ENCODE measurements around the gene NFIC.
A peak's percentile ranks its signal among the peaks of the same experiment; 100 is the strongest.
"Not testable (repeated sequence)": the region's sequence is repeated elsewhere in the genome, so short reads cannot be mapped to it uniquely, and the experiment has no call there.

The NFIC gene

GRCh38 chr19:3491396-3492119, 125.2 kb downstream of the NFIC start:
- DNase-seq (ENCODE audit: low read depth in 2 of 2), result no peak

- DNase-seq (ENCODE audit: low read depth in 2 of 2), result no peak
Observed at GRCh38 chr19:3492131-3492839, 125.9 kb downstream of the NFIC start.

DNA sequence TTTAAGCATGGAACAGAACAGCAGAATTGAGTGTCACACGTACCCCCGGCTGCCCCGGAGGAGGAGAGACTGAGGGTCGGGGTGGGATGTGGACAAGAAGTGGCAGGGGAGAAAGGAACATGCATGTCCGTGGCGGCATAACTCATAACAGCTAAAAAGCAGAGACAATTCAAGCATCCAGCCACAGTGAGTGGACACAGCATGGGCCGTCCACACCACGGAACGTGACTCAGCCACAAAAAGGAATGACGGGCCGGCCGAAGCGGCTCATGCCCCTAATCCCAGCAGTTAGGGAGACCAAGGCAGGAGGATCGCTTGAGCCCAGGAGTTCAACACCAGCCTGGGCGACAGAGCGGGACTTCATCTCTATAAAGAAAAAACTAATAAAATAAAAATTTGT, 126.5 kb downstream of the NFIC start:
- DNase-seq (ENCODE audit: low read depth in 2 of 2), result no peak

DNA sequence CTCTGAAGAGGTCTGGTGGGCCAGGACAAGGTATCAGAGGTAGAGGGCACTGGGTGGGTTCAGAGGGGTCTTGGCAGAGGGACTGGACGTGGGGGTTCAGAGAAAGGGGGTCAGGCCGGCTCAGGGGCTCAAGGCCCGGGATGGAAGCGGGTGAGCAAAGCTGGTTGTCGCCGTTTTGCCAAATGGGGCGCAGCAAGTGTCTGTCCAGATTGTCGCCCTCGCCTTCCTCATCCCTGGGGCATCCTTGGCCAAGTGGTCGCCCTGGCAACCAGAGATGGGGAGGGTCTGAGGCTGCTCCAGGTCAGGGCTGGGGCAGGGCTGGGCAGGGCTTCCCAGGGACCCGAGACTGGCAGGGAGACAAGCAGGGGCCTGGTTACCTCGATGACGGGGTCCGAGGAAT, 127.3 kb downstream of the NFIC start:
- no peak for DNase-seq (ENCODE audit: low read depth in 2 of 2)

DNA sequence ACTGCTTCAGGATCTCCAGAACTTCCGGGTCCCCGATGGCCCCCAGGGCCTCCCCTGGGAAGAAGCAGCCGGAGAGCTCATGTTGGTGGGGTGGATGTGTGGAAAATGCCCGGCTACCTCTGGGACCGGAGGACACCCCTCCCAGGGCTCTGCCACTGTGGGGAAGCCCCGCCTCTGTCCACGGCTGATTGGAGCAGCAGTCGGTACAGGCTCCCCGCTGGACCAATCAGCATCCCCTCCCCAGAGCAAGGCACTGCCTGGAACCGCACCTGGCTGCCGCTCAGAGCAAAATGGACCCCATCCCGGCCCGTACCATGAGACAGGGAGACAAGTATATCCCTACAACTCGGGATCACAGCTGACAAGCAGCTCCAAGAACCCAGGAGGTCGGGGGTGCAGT, 127.7 kb downstream of the NFIC start:
- no peak for DNase-seq (ENCODE audit: low read depth in 2 of 2)

DNA sequence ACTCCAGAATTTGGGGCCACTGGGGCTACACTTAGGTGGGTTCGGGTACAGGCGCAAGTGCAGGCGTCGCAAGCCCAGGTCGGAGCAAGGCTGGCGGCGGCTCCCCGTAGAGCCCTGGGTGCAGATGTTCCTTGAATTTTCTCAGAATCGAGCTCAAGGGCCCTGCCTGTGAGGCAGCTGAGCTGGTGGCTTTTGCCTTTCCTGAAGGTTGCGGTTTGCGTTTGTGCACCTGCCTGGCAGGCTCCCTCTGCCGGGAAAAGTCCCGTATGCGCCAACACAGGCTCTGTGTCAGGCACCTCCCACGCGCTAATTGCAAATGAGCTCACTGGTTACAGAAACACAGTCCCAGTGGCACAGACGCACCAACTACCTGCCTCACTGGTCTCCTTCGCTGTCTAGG, 128.2 kb downstream of the NFIC start:
- no peak for DNase-seq (ENCODE audit: low read depth in 2 of 2)

DNA sequence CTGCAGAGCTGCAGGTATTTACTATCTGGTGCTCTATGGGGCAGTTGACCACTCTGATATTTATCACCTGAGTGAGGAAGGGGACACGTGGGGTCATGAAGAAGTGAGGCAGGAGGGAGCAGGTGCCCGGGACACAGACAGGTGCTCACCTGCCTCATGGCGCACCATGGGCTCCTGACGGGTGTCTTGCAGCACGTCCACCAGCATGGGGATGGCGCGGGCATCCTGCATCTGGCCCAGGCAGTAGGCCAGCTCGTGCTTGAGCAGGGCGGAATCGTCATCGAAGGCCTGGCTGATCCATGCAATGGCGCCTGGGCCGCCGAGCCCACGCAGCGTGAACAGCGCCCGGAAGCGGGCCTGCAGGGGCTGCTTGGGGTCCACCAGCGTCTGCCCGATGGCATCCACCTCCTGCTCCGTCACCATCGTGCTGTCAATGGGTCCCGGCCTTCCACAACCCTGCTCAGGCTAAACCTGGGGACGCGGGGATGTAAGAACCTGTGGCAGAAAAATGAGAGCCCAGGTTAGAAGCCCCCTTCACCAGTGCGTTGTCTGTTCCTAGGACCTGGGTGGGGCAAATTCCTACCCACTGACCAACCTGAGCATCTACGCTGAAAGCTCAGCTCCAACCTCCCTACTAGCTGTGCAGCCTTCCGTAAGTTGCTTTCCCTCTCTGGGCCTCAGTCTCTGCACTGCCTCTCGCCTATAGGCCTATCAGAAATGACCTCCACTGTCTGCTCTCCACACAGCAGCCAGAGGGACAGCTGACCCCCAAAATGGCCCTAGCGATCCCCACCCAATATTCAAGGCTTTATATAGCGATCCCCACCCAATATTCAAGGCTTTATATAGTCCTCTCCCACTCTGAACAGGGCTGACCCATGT, 130.2 kb downstream of the NFIC start:
- no peak for DNase-seq (ENCODE audit: low read depth in 2 of 2)

DNA sequence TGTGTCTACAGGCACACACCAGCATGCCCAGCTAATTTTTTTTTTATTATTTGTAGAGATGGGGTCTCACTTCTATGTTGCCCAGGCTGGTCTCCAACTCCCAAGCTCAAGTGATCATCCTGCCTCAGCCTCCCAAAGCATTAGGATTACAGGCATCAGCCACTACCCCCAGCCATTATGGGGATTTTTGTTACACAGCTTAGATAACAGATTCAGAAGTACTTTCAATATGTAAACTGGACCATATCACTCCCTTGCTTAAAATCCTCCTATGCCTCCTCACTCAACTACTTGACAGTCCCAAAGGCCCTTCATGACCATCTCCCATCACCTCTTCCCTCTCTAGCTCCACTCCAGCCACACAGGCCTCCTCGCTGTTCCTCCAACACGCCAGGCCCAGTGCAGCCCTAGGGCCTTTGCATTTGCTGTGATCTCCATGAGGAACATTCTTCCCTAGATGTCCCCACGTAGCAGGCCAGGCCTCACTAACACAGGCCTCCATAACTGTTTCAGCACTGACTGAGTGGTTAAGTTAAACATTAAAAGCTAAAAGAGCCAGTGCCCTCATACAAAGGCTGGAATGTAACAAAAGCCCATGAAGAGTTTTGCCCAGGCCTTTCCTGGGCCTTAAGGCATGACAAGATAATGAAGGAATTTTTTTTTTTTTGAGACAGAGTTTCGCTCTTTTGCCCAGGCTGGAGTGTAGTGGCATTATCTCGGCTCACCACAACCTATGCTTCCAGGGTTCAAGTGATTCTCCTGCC, 131.6 kb downstream of the NFIC start:
- no peak for DNase-seq (ENCODE audit: low read depth in 2 of 2)

DNA sequence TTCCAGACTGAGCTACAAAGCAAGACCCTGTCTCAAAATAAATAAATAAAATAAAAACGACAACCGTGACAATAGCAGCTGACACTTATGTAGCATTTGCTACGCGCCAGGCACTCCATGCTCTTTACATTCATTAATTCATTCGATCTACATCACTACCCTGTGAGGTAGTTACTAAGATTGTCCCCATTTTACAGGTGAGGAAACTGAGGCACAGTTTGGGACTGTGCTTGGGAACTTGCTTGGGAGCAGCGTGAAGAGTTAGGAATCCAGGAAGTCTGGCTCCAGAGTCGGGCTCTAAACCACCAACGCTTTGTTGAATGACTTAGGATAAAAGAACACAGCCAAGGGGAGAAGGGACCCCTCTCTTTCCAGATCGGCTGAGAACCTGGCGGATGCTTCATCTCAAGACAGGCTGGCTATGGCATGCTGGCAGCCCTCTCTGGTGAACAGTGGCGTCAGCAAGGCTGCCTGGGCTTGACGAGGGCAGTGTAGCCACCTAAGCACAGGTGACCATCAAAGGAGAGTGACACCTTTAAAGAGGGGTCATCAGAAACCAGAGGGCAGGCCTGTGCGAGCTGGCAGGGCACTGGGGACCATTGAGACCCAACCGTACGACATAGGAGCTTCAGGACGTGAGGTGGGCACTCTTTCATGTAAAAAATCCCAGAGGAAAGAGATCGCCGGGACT, 133.5 kb downstream of the NFIC start:
- DNase-seq (ENCODE audit: low read depth in 2 of 2), result no peak

DNA sequence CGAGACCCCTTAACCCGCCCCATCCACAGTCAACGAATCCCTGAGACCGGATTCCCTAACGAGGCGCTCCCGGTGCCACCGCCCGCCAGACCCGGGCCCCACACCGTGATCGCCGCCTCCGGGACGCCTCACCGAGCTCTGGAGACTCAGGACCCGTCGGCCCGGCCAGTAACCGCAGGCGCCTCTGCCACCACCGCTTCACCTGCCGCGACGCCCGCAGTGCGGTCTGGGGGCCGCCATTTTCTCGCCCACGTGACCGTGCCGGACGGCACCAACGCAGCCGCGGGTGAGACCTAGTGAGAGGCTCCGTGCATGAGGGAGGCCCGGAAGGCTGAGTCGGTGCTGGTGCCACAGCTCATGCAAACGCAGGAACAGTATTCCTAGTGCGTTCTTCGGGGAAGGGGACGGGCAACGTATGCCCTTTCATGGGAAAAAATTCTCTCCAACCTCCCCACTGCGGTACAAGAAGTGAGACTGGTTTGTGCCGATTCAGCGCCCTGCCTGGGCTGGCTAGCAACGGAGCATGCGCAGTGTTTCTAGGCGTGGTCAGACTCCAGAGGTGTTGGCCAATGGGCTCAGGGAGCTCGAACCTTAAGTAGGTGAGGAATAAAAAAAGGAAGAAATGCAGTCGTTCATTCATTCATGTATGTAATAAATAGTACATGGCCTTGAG, 134.2 kb downstream of the NFIC start, which contains the start of gene DOHH:
Gene DOHH, minus strand, starts transcription at position 246 of the 673 bp plus-strand sequence. CDS start 3,860 bp downstream, outside the sequence.
- peak; percentile 87 to 89 for DNase-seq (ENCODE audit: low read depth in 2 of 2)

- no peak for DNase-seq (ENCODE audit: low read depth in 2 of 2)
Observed at GRCh38 chr19:3501780-3502179, 135.4 kb downstream of the NFIC start.

DNA sequence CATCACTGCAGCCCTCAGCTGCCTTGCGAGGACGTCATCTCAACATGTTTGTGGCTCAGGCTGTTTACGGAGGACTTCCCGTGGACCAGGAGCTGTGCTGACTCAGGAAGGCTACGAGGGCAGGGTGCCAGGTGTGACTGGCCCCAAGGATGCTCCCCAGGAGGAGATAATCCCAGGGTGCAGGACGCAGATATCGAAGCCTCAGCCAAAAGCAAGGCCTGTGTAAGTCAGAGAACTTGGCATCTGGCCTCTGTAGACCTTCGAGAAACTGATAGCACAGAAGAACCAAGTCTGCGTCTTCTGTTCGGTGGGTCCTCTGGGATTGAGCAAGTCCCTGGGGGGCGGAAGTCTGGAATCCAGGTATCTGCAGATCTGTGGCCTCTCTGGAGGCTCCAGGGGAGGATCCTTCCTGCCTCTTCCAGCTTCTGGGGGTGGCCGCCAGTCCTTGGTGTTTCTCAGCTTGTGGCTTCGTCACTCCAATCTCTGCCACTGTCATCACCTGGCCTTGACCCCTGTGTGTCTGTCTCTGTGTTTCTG, 136.7 kb downstream of the NFIC start:
- DNase-seq (ENCODE audit: low read depth in 2 of 2), result no peak

- DNase-seq (ENCODE audit: low read depth in 2 of 2), result no peak
Observed at GRCh38 chr19:3504735-3505134, 138.4 kb downstream of the NFIC start.

- DNase-seq (ENCODE audit: low read depth in 2 of 2), result peak; percentile 96 to 97
Observed at GRCh38 chr19:3505598-3506383, 139.4 kb downstream of the NFIC start, which contains the start of gene FZR1. Gene FZR1 (plus strand): TSS chr19:3506311. CDS start chr19:3522990, 16,679 bp downstream.

DNA sequence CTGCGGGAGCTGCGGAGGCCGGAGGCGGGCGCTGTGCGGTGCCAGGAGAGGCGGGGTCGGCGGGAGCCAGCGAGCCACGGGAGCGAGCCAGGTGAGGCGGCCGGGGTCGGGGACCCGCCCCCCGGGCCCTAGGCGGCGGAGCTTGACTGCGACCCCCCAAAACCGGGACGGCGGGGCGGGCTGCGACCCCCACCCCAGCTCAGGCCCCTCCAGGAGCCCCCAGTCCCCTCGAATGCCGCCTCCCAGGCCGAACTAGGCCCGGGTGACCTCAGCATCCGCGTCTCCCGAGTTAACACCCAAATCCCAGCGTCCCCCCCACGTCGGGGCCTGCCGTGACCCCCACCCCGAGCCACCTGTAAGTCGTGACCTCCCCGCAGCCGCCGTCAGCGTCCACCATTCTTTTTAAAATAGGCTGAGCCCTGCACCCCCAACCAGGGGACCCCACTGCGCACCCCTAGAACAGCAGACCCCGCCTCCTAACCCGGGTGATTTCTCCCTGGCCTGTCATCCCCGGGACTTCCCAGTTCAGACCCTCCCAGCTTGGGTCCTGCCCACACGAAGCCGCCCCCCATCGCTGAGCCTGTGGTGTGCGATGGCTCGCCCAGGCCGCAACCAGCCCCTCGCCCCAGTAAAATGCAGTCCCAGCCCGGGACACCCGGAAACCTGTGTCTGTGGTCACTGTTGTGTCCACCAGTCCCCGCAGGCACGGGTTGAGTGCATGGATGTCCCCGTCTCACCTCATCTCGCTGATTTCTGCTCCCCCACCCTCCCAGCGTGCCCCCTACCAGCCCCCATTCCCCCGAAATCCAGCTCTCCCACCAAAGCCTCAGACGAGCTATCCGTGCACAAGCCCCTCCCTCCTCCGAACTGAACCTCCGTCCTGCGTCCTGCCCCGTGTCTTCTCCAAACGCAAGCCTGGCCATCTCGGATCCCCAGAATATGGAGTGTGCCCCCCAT, 140.3 kb downstream of the NFIC start:
- DNase-seq (ENCODE audit: low read depth in 2 of 2), result no peak

DNA sequence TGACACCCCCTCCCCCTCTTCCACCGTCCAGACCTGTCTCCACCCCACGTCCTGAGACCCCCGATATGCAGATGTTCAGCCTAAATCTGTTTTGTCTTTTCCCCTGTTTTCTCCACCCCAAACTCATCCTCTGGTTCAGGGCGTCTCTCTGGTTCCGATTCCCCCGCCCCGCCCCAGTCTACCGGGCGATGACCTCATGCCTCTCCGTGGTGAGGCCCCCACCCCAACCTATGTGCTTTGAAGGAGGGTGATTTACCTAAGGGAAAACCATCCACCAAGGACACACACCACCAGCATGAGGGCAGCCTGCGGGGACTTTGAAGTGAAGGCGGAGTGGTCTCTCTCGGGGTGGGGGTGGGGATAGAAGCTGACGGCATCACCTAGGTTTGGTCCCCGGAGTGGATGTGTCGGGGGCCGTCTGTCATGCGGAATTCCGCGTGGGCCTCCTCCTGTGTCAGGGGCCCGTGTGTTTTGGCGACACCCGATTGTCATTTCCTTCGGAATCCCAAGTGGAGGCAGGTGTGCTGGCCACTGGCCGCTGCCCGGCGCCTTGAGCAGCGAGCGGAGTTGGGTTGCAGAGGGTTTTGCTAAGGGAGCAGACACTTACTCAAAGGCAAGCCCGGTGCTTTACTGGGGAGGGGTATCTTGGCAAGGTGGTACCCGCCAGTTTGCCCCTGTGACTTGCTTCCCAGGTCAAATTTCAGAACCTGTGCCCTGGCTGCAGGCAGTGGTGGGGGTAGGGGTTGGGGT, 141.2 kb downstream of the NFIC start:
- DNase-seq (ENCODE audit: low read depth in 2 of 2), result no peak

DNA sequence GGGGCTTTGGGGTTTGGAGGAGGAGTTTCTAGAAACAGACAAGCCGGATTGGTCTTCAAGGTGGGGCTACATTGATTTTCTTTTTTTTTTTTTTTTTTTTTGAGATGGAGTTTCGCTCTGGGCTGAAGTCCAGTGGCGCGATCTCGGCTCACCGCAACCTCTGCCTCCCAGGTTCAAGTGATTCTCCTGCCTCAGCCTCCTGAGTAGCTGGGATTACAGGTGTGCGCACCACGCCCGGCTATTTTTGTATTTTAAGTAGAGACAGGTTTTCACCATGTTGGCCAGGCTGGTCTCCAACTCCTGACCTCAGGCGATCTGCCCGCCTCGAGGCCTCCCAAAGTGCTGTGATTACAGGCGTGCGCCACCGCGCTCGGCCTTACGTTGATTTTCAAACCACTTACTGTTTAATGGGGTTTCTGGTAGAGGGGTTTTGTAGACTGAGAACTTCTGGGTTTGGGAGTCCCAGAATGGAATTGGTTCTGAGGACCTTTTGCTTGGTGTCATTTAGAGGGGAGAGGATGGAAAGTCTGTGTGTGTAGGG, 141.8 kb downstream of the NFIC start:
- not testable (repeated sequence) for DNase-seq (ENCODE audit: low read depth in 2 of 2)

All from fibroblast of skin of left biceps (primary cell).